Thyroid gland (tissue), 4 donors: ENCODE measurements around the gene LRBA. TPM values are rescaled to one million over a fixed set of nuclear protein-coding genes. Genes with fewer than 3 reads are reported as not detected.

ENCODE experiments used
- DNase-seq, 2 donors: peaks; one replicate each; pipeline ENCODE4 v3.0.0-alpha.2; 2019
- H3K27ac ChIP-seq, 3 donors: fragments of 200-600 bp; sonication (generic); 1 replicate in 2 of 3; 2 replicates in 1 of 3; pipeline ENCODE4 v1.5.1; 2016 to 2019; ENCODE audit warnings: mild to moderate bottlenecking in 1 of 3, moderate library complexity in 1 of 3
- H3K27me3 ChIP-seq: fragments of 200-600 bp; sonication (generic); one replicate; pipeline ENCODE4 v1.5.1; 2019
- H3K36me3 ChIP-seq, 2 donors: fragments of 200-600 bp; sonication (generic); one replicate each; pipeline ENCODE4 v1.5.1; 2016 to 2019
- H3K4me1 ChIP-seq, 2 donors: fragments of 200-600 bp; sonication (generic); one replicate each; pipeline ENCODE4 v1.5.1; 2017 to 2019
- H3K4me3 ChIP-seq, 3 donors: fragments of 200-600 bp; sonication (generic); replicated peaks in 1 of 3; 1 replicate in 2 of 3; 2 replicates in 1 of 3; pipeline ENCODE4 v1.5.1; 2016; ENCODE audit warnings: mild to moderate bottlenecking in 1 of 3
- H3K9me3 ChIP-seq: fragments of 200-600 bp; sonication (generic); one replicate; pipeline ENCODE4 v1.5.1; 2017
- CTCF ChIP-seq, 6 experiments: fragments of 200-600 bp in 3 of 6; fragments of 450-650 bp in 3 of 6; sonication (generic) in 3 of 6; IDR thresholded peaks; one replicate each; pipeline ENCODE4 v1.5.1; 2016 to 2019; ENCODE audit warnings: antibody characterized with exemption in 6 of 6, mild to moderate bottlenecking in 2 of 6, inconsistent platforms in 1 of 6, moderate library complexity in 1 of 6
- POLR2A ChIP-seq, 2 donors: fragments of 450-650 bp; IDR thresholded peaks; one replicate each; pipeline ENCODE4 v1.6.1; 2017; ENCODE audit warnings: antibody characterized with exemption in 2 of 2, mild to moderate bottlenecking in 2 of 2, moderate library complexity in 1 of 2
- WGBS, 2 donors: methylation state at CpG; one replicate each; pipeline ENCODE4 v1.1.5; 2017; 5-methylcytosine and 5-hydroxymethylcytosine counted together
- intact Hi-C: fragments of 100-400 bp; cut with DNase I; formaldehyde crosslinking; loops from one replicate; pipeline ENCODE4 v1.15.1; 2023
- total RNA-seq, 4 donors: library from RNA; depleted of rRNA; stranded (reverse); fragments of >200 nt; gene quantifications; one replicate each; pipeline ENCODE4 v1.2.3, GENCODE V29; 2016

LRBA gene
- total RNA-seq, 4 donors from 2014 or later, result 98.9 to 127 (median 113) TPM

DNA sequence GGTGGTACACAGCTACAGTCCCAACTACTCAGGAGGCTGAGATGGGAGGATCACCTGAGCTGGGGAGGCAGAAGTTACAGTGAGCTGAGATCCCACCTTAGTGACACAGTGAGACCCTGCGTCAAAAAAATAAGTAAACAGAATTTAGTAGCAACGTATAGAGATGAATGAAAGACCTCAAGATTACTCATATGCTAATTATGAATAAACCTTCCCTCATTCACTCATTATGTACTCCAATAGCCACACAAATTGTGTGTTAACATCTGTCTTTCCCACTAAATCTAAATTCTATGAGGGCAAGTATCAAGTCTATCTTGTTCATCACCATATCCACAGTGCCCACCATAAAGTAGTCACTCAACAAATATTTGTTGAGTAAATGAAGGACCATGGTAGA is 111.5 kb downstream of the LRBA start:
- intact Hi-C loops, result no loop called here
- TF ChIP-seq CTCF (IDR thresholded peaks at IDR 0.05) (no peak), POLR2A (IDR thresholded peaks at IDR 0.05) (no peak)
- Histone ChIP-seq H3K4me1 (peaks cover 4% of the 10 kb centered on the region in 2 donors), H3K4me3 (no peak overlapping the region), H3K9me3 (no peaks in the 10 kb centered on the region), H3K27ac (no peak overlapping the region), H3K27me3 (no peaks in the 10 kb centered on the region), H3K36me3 (no peaks in the 10 kb centered on the region)
- no peak for DNase-seq
- 85 to 92% methylated on average over 2 of the region's 2 CpGs for WGBS, 2 donors

- no peaks in the 10 kb centered on the region for H3K9me3 ChIP-seq
- WGBS, 2 donors, result 92 to 98% methylated on average over 1 of the region's 1 CpG
- H3K36me3 ChIP-seq, result no peaks in the 10 kb centered on the region
- no peak for TF ChIP-seq POLR2A (IDR thresholded peaks at IDR 0.05)
- TF ChIP-seq CTCF (IDR thresholded peaks at IDR 0.05), result no peak
- intact Hi-C loops, result no loop called here
- no peaks in the 10 kb centered on the region for H3K27me3 ChIP-seq
- H3K4me3 ChIP-seq, result no peak overlapping the region
- no peak overlapping the region for H3K27ac ChIP-seq
- no peak for DNase-seq
- H3K4me1 ChIP-seq, result no peaks in the 10 kb centered on the region
These were observed 118.6 kb downstream of the LRBA start for GRCh38 chr4:150896497-150896896.

GRCh38 chr4:150890246-150890645 is 124.8 kb downstream of the LRBA start:
- intact Hi-C loops, result no loop called here
- H3K36me3 ChIP-seq, result no peaks in the 10 kb centered on the region
- H3K27ac ChIP-seq, result no peak overlapping the region
- no peaks in the 10 kb centered on the region for H3K27me3 ChIP-seq
- no peak overlapping the region for H3K4me3 ChIP-seq
- 92 to 94% methylated on average over 2 of the region's 2 CpGs for WGBS, 2 donors
- no peaks in the 10 kb centered on the region for H3K4me1 ChIP-seq
- H3K9me3 ChIP-seq, result no peaks in the 10 kb centered on the region
- DNase-seq, result no peak
- TF ChIP-seq POLR2A (IDR thresholded peaks at IDR 0.05), result no peak
- no peak for TF ChIP-seq CTCF (IDR thresholded peaks at IDR 0.05)

GRCh38 chr4:150889306-150889705 is 125.8 kb downstream of the LRBA start:
- intact Hi-C loops, result no loop called here
- WGBS, 2 donors, result 92 to 98% methylated on average over 4 of the region's 4 CpGs
- no peak for DNase-seq
- Histone ChIP-seq H3K27me3 (no peaks in the 10 kb centered on the region), H3K4me1 (no peaks in the 10 kb centered on the region), H3K36me3 (no peaks in the 10 kb centered on the region), H3K4me3 (no peak overlapping the region), H3K9me3 (no peaks in the 10 kb centered on the region), H3K27ac (no peak overlapping the region)
- no peak for TF ChIP-seq CTCF (IDR thresholded peaks at IDR 0.05)
- TF ChIP-seq POLR2A (IDR thresholded peaks at IDR 0.05), result no peak

DNA sequence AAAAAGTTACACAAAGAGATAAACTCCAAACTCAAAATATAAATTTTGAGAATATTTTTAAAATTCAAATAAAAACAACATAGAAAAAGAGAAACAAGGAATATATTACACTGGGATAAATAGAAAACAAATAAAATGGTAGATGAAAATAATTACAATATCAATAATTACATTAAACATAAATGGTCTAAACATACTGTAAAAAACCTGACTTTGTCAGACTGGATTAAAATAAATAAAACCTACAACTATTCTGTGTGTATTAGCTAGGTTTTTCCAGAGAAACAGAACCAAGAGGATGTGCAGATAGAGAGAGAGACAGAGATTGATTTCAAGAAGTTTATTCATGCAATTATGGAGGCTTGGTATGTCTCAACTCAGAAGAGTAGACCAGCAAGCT is 126.5 kb downstream of the LRBA start:
- TF ChIP-seq POLR2A (IDR thresholded peaks at IDR 0.05) (no peak), CTCF (IDR thresholded peaks at IDR 0.05) (no peak)
- Histone ChIP-seq H3K4me1 (no peaks in the 10 kb centered on the region), H3K27ac (no peak overlapping the region), H3K36me3 (no peaks in the 10 kb centered on the region), H3K27me3 (no peaks in the 10 kb centered on the region), H3K4me3 (no peak overlapping the region), H3K9me3 (no peaks in the 10 kb centered on the region)
- intact Hi-C loops, result no loop called here
- no peak for DNase-seq
